ENCODE results near the gene GK. TPM values are rescaled to one million over a fixed set of nuclear protein-coding genes. Genes with fewer than 3 reads are reported as not detected.

GK gene
- total RNA-seq, result 11.3 TPM

GRCh38 chrX:30653415-30654131, at the start of gene GK:
TSS of gene GK (plus strand) at chrX:30653423. CDS start at chrX:30653538, 115 bp downstream.

Small RNAs within 50 kb of the gene (small RNA-seq; reads per million reads assigned to genes)
- gene CKS1BP6 (ENCODE audit: low replicate concordance), result not detected

Other genes starting within 250 kb of the GK start
- gene TASL, start 75.7 kb upstream of the GK start, total RNA-seq, result 0.31 TPM
- 29.4 TPM for gene TAB3, start 235.8 kb downstream of the GK start, total RNA-seq

Data from parietal lobe (tissue), 2 donors.